Trophoblast cell (in vitro differentiated cells and primary cell): ENCODE measurements around the gene GLIS2.

Experiments
- DNase-seq, 2 donors: peaks; one replicate each; pipeline ENCODE4 v3.0.0-alpha.2; 2016
- H2AFZ ChIP-seq: 2 replicates; pipeline ENCODE4 v1.6.1; 2013; ENCODE audit warnings: low read length, moderate library complexity, mild to moderate bottlenecking; ENCODE audit not compliant: insufficient read depth, poor library complexity
- H2AK5ac ChIP-seq: 2 replicates; pipeline ENCODE4 v1.6.1; 2013; ENCODE audit warnings: mild to moderate bottlenecking, low read length
- H2BK120ac ChIP-seq: 2 replicates; pipeline ENCODE4 v1.6.1; 2013; ENCODE audit warnings: low read length, mild to moderate bottlenecking, moderate library complexity; ENCODE audit not compliant: insufficient read depth, poor library complexity
- H2BK12ac ChIP-seq: 2 replicates; pipeline ENCODE4 v1.6.1; 2013; ENCODE audit warnings: mild to moderate bottlenecking, low read length, moderate library complexity
- H2BK5ac ChIP-seq: 2 replicates; pipeline ENCODE4 v1.6.1; 2013; ENCODE audit warnings: low read length, low read depth, moderate library complexity, mild to moderate bottlenecking; ENCODE audit not compliant: poor library complexity
- H3K14ac ChIP-seq: 2 replicates; pipeline ENCODE4 v1.6.1; 2013; ENCODE audit warnings: mild to moderate bottlenecking, low read length
- H3K18ac ChIP-seq: 2 replicates; pipeline ENCODE4 v1.6.1; 2013; ENCODE audit warnings: mild to moderate bottlenecking, low read length
- H3K23ac ChIP-seq: 2 replicates; pipeline ENCODE4 v1.6.1; 2013; ENCODE audit warnings: low read length
- H3K27ac ChIP-seq: 2 replicates; pipeline ENCODE4 v1.5.1; 2013; ENCODE audit warnings: low read depth, mild to moderate bottlenecking, inconsistent platforms, low read length, moderate library complexity
- H3K27me3 ChIP-seq: 2 replicates; pipeline ENCODE4 v1.6.1; 2013; ENCODE audit warnings: inconsistent platforms, mild to moderate bottlenecking, low read length, moderate library complexity; ENCODE audit not compliant: insufficient read depth
- H3K36me3 ChIP-seq, 2 experiments: 1 replicate in 1 of 2; 2 replicates in 1 of 2; pipeline ENCODE4 v1.6.1; 2013; ENCODE audit warnings: low read length in 2 of 2, mild to moderate bottlenecking in 2 of 2, moderate library complexity in 1 of 2; ENCODE audit not compliant: insufficient read depth in 2 of 2, control insufficient read depth in 1 of 2
- H3K4ac ChIP-seq: 2 replicates; pipeline ENCODE4 v1.6.1; 2013; ENCODE audit warnings: low read depth, mild to moderate bottlenecking, low read length, moderate library complexity
- H3K4me1 ChIP-seq, 2 experiments: 1 replicate in 1 of 2; 2 replicates in 1 of 2; pipeline ENCODE4 v1.6.1; 2013; ENCODE audit warnings: low read length in 2 of 2, mild to moderate bottlenecking in 2 of 2, moderate library complexity in 1 of 2; ENCODE audit not compliant: insufficient read depth in 2 of 2, control insufficient read depth in 1 of 2
- H3K4me2 ChIP-seq: 2 replicates; pipeline ENCODE4 v1.6.1; 2013; ENCODE audit warnings: inconsistent platforms, mild to moderate bottlenecking, low read length, moderate library complexity
- H3K4me3 ChIP-seq: 2 replicates; pipeline ENCODE4 v1.5.1; 2013; ENCODE audit warnings: mild to moderate bottlenecking, low read depth, low read length, inconsistent platforms
- H3K79me1 ChIP-seq: one replicate; pipeline ENCODE4 v1.6.1; 2013; ENCODE audit warnings: low read length
- H3K79me2 ChIP-seq: 2 replicates; pipeline ENCODE4 v1.6.1; 2013; ENCODE audit warnings: low read length, mild to moderate bottlenecking; ENCODE audit not compliant: control insufficient read depth, insufficient read depth, poor library complexity
- H3K9ac ChIP-seq: 2 replicates; pipeline ENCODE4 v1.6.1; 2013; ENCODE audit warnings: mild to moderate bottlenecking, low read length
- H3K9me3 ChIP-seq: 2 replicates; pipeline ENCODE4 v1.6.1; 2013; ENCODE audit warnings: low read depth, mild to moderate bottlenecking, control low read depth, inconsistent platforms, low read length; ENCODE audit not compliant: insufficient read depth
- H4K12ac ChIP-seq: 2 replicates; pipeline ENCODE4 v1.6.1; 2013; ENCODE audit warnings: low read depth, mild to moderate bottlenecking, low read length, moderate library complexity
- H4K8ac ChIP-seq: 2 replicates; pipeline ENCODE4 v1.6.1; 2013; ENCODE audit warnings: low read depth, mild to moderate bottlenecking, low read length, moderate library complexity
- H4K91ac ChIP-seq: one replicate; pipeline ENCODE4 v1.6.1; 2013; ENCODE audit warnings: low read depth, mild to moderate bottlenecking, low read length, moderate library complexity
- WGBS: extraction: QIAGEN DNeasy Blood & Tissue Kit; methylation state at CpG from one replicate; pipeline ENCODE4 v1.1.7; 2013; ENCODE audit warnings: missing lambda C conversion rate; ENCODE audit not compliant: insufficient read length, insufficient coverage; ENCODE audit errors: extremely low coverage; 5-methylcytosine and 5-hydroxymethylcytosine counted together

GLIS2 gene

GRCh38 chr16:4377573-4378154 lies 61.8 kb downstream of the GLIS2 start:
- Histone ChIP-seq H3K18ac (peak overlapping the region; percentile 27), H3K4me3 (no peak overlapping the region), H3K4ac (no peak overlapping the region), H4K91ac (no peak overlapping the region), H3K27me3 (no peaks in the 10 kb centered on the region), H3K36me3 (peaks cover 27 to 31% of the 10 kb centered on the region in 2 experiments), H3K27ac (no peak overlapping the region), H3K23ac (no peak overlapping the region), H2BK12ac (no peak overlapping the region), H4K8ac (no peak overlapping the region), H3K4me2 (no peak overlapping the region), H2AFZ (no peak overlapping the region), H3K9ac (no peak overlapping the region), H2BK5ac (no peak overlapping the region), H2AK5ac (no peak overlapping the region), H3K4me1 (peaks cover 45 to 64% of the 10 kb centered on the region in 2 experiments), H2BK120ac (no peak overlapping the region), H4K12ac (no peak overlapping the region), H3K79me1 (peaks cover 13% of the 10 kb centered on the region), H3K9me3 (peaks cover 2% of the 10 kb centered on the region), H3K79me2 (peaks cover 13% of the 10 kb centered on the region), H3K14ac (no peak overlapping the region)
- no peak for DNase-seq
- no CpG with 5 or more reads among the region's 12 CpGs for WGBS

- Histone ChIP-seq H3K23ac (no peak overlapping the region), H3K27ac (no peak overlapping the region), H4K8ac (no peak overlapping the region), H3K4me3 (no peak overlapping the region), H3K79me2 (peaks cover 10% of the 10 kb centered on the region), H3K14ac (no peak overlapping the region), H3K18ac (no peak overlapping the region), H4K91ac (no peak overlapping the region), H3K79me1 (peaks cover 13% of the 10 kb centered on the region), H3K4me1 (peaks cover 39 to 58% of the 10 kb centered on the region in 2 experiments), H3K36me3 (peaks cover 31 to 36% of the 10 kb centered on the region in 2 experiments), H2AK5ac (no peak overlapping the region), H2BK12ac (no peak overlapping the region), H2BK120ac (no peak overlapping the region), H2BK5ac (no peak overlapping the region), H2AFZ (no peak overlapping the region), H3K4ac (no peak overlapping the region), H3K9me3 (peaks cover 2% of the 10 kb centered on the region), H4K12ac (no peak overlapping the region), H3K9ac (no peak overlapping the region), H3K4me2 (no peak overlapping the region), H3K27me3 (no peaks in the 10 kb centered on the region)
- DNase-seq = no peak
- WGBS = no CpG with 5 or more reads among the region's 15 CpGs
Observed at GRCh38 chr16:4378161-4378666, 62.3 kb downstream of the GLIS2 start.

- H3K4ac ChIP-seq = no peak overlapping the region
- no peak overlapping the region for H3K14ac ChIP-seq
- no peak overlapping the region for H4K8ac ChIP-seq
- peaks cover 2% of the 10 kb centered on the region for H3K9me3 ChIP-seq
- WGBS = no CpG with 5 or more reads among the region's 21 CpGs
- no peak overlapping the region for H2BK12ac ChIP-seq
- H3K4me1 ChIP-seq = peaks cover 33 to 52% of the 10 kb centered on the region in 2 experiments
- H3K23ac ChIP-seq = no peak overlapping the region
- H2BK120ac ChIP-seq = no peak overlapping the region
- H2AK5ac ChIP-seq = no peak overlapping the region
- H3K79me2 ChIP-seq = peaks cover 5% of the 10 kb centered on the region
- H4K91ac ChIP-seq = no peak overlapping the region
- H3K79me1 ChIP-seq = peaks cover 7% of the 10 kb centered on the region
- no peak overlapping the region for H3K18ac ChIP-seq
- peaks cover 35 to 38% of the 10 kb centered on the region in 2 experiments for H3K36me3 ChIP-seq
- H2BK5ac ChIP-seq = no peak overlapping the region
- H3K27me3 ChIP-seq = no peaks in the 10 kb centered on the region
- no peak overlapping the region for H3K27ac ChIP-seq
- no peak overlapping the region for H3K4me2 ChIP-seq
- H4K12ac ChIP-seq = no peak overlapping the region
- H2AFZ ChIP-seq = no peak overlapping the region
- DNase-seq = no peak
- no peak overlapping the region for H3K9ac ChIP-seq
- H3K4me3 ChIP-seq = no peak overlapping the region
Observed at GRCh38 chr16:4378999-4379690, 63.3 kb downstream of the GLIS2 start.

GRCh38 chr16:4380119-4381063 lies 64.5 kb downstream of the GLIS2 start:
- WGBS = no CpG with 5 or more reads among the region's 26 CpGs
- H4K8ac ChIP-seq = no peak overlapping the region
- no peak overlapping the region for H3K27ac ChIP-seq
- no peak overlapping the region for H3K4me3 ChIP-seq
- H3K79me2 ChIP-seq = peaks cover 5% of the 10 kb centered on the region
- no peak overlapping the region for H3K4me2 ChIP-seq
- H4K12ac ChIP-seq = no peak overlapping the region
- no peak overlapping the region for H3K9ac ChIP-seq
- H2AFZ ChIP-seq = no peak overlapping the region
- H2AK5ac ChIP-seq = no peak overlapping the region
- no peak overlapping the region for H2BK12ac ChIP-seq
- H3K18ac ChIP-seq = no peak overlapping the region
- peaks cover 39 to 43% of the 10 kb centered on the region in 2 experiments for H3K36me3 ChIP-seq
- H3K27me3 ChIP-seq = no peaks in the 10 kb centered on the region
- no peak overlapping the region for H3K14ac ChIP-seq
- H3K4ac ChIP-seq = no peak overlapping the region
- H3K23ac ChIP-seq = no peak overlapping the region
- no peaks in the 10 kb centered on the region for H3K79me1 ChIP-seq
- H4K91ac ChIP-seq = no peak overlapping the region
- DNase-seq = no peak
- H2BK5ac ChIP-seq = no peak overlapping the region
- H3K4me1 ChIP-seq = peaks cover 29 to 51% of the 10 kb centered on the region in 2 experiments
- peaks cover 4% of the 10 kb centered on the region for H3K9me3 ChIP-seq
- no peak overlapping the region for H2BK120ac ChIP-seq
